ENCODE results near the gene ABCA13.

GRCh38 chr7:48420206-48420605, 248.9 kb downstream of the ABCA13 start:
- TF ChIP-seq EZH2phosphoT487 (IDR thresholded peaks at IDR 0.05; ENCODE audit: insufficient read depth, low read depth): no peak
- no peak for TF ChIP-seq EZH2 (IDR thresholded peaks at IDR 0.05; ENCODE audit: insufficient read depth, poor library complexity, severe bottlenecking)

Data from GM23248 (cell line).